Immature natural killer cell (primary cell): Measurements from ENCODE around the gene CORO1A. TPM values are rescaled to one million over a fixed set of nuclear protein-coding genes. Genes with fewer than 3 reads are reported as not detected.
"Not testable (repeated sequence)": the region's sequence is repeated elsewhere in the genome, so short reads cannot be mapped to it uniquely, and the experiment has no call there.

Experiments
- DNase-seq, 3 donors: peaks; one replicate each; pipeline ENCODE4 v3.0.0; 2022; ENCODE audit warnings: mixed read lengths in 1 of 3
- H3K27ac Mint-ChIP-seq, 6 donors: one replicate each; pipeline ENCODE4 v1.8.0; 2020; ENCODE audit warnings: mixed read lengths in 6 of 6, mild to moderate bottlenecking in 5 of 6, inconsistent platforms in 4 of 6, moderate library complexity in 3 of 6
- H3K27me3 Mint-ChIP-seq, 3 donors: one replicate each; pipeline ENCODE4 v1.8.0; 2020 to 2021; ENCODE audit warnings: low read depth in 3 of 3, mild to moderate bottlenecking in 3 of 3, mixed read lengths in 3 of 3, moderate library complexity in 3 of 3, inconsistent platforms in 1 of 3
- H3K36me3 Mint-ChIP-seq, 3 donors: one replicate each; pipeline ENCODE4 v1.8.0; 2020; ENCODE audit warnings: mixed read lengths in 3 of 3, inconsistent platforms in 2 of 3, mild to moderate bottlenecking in 2 of 3
- H3K4me1 Mint-ChIP-seq, 2 donors: one replicate each; pipeline ENCODE4 v1.8.0; 2020; ENCODE audit warnings: inconsistent platforms in 2 of 2, mild to moderate bottlenecking in 2 of 2, mixed read lengths in 2 of 2, moderate library complexity in 1 of 2
- H3K4me3 Mint-ChIP-seq, 5 donors: one replicate each; pipeline ENCODE4 v1.8.0; 2020; ENCODE audit warnings: mild to moderate bottlenecking in 5 of 5, mixed read lengths in 5 of 5, inconsistent platforms in 3 of 5, moderate library complexity in 3 of 5
- H3K9me3 Mint-ChIP-seq, 6 donors: one replicate each; pipeline ENCODE4 v1.8.0; 2020; ENCODE audit warnings: mild to moderate bottlenecking in 6 of 6, mixed read lengths in 6 of 6, inconsistent platforms in 4 of 6, moderate library complexity in 3 of 6
- polyA plus RNA-seq, 3 donors: library from polyadenylated mRNA; unstranded; fragments of 300-500 nt; fragmentation: Illumina TruSeq; gene quantifications; one replicate each; pipeline ENCODE4 v1.2.3, GENCODE V29; 2021

Gene CORO1A
- polyA plus RNA-seq, 3 donors from 2014 or later: 1,282 to 1,713 (median 1,680) TPM

DNA sequence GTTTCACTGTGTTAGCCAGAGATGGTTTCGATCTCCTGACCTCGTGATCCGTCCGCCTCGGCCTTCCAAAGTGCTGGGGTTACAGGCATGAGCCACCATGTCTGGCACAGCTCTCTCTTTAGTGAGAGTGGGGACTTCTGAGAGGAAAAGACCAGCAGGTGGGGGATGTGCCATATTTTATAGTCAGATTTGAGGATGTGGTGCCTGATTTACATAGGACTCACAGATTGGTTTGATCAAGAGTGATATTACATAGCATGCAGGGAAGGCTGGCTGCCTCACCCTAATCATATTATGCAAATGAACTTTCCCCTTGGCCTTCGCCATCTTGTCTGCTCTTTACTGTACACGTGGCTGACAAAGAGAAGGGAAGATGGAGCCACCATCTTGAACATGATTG, 32.3 kb upstream of the CORO1A start:
- H3K27me3 Mint-ChIP-seq: peaks cover 0 to 2% (median 1%) of the 10 kb centered on the region in 3 donors
- no peak overlapping the region for H3K4me3 Mint-ChIP-seq
- no peak for DNase-seq
- H3K36me3 Mint-ChIP-seq: peaks cover 4 to 7% (median 4%) of the 10 kb centered on the region in 3 donors
- no peak overlapping the region for H3K27ac Mint-ChIP-seq
- H3K9me3 Mint-ChIP-seq: peaks cover 7 to 16% (median 10%) of the 10 kb centered on the region in 6 donors
- H3K4me1 Mint-ChIP-seq: no peaks in the 10 kb centered on the region

- H3K27ac Mint-ChIP-seq: no peak overlapping the region
- DNase-seq: no peak
- H3K4me1 Mint-ChIP-seq: no peaks in the 10 kb centered on the region
- H3K9me3 Mint-ChIP-seq: peaks cover 7 to 16% (median 10%) of the 10 kb centered on the region in 6 donors
- H3K36me3 Mint-ChIP-seq: peaks cover 4 to 7% (median 4%) of the 10 kb centered on the region in 3 donors
- H3K4me3 Mint-ChIP-seq: no peak overlapping the region
- H3K27me3 Mint-ChIP-seq: peaks cover 0 to 2% (median 1%) of the 10 kb centered on the region in 3 donors
Observed at GRCh38 chr16:30152517-30152916, 30.9 kb upstream of the CORO1A start.

DNA sequence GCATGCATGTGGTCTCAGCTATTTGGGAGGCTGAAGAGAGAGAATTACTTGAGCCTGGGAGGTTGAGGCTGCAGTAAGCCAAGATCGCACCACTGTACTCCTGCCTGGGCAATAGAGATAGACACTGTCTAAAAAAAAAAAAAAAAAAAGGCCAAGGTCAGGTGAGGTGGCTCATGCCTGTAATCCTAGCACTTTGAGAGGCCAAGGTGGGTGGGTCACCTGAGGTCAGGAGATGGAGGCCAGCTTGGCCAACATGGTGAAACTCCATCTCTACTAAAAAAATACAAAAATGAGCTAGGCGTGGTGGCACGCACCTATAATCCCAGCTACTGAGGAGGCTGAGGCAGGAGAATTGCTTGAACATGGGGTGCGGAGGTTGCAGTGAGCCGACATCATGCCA, 28.2 kb upstream of the CORO1A start:
- H3K4me3 Mint-ChIP-seq: no peak overlapping the region
- H3K4me1 Mint-ChIP-seq: no peaks in the 10 kb centered on the region
- peaks cover 0 to 2% (median 1%) of the 10 kb centered on the region in 3 donors for H3K27me3 Mint-ChIP-seq
- no peaks in the 10 kb centered on the region for H3K9me3 Mint-ChIP-seq
- DNase-seq: no peak
- H3K36me3 Mint-ChIP-seq: no peaks in the 10 kb centered on the region
- H3K27ac Mint-ChIP-seq: no peak overlapping the region

DNA sequence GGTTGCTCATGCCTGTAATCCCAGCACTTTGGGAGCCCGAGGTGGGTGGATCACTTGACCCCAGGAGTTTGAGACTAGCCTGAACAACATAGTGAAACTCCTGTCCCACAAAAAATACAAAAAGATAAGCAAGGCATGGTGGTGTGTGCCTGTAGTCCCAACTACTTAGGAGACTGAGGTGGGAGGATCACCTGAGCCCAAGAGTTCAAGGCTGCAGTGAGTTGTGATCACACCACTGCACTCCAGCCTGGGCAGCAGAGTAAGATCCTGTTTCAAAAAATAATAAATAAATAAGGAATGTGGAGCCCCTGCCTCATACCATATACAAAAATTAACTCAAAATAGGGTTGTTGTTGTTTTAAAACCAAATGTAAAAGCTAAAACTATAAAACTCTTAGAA, 26.2 kb upstream of the CORO1A start:
- Mint-ChIP-seq H3K36me3 (no peaks in the 10 kb centered on the region), H3K27ac (peak overlapping the region in 1 of 6 donors; percentile 42), H3K4me3 (no peak overlapping the region), H3K27me3 (no peaks in the 10 kb centered on the region), H3K9me3 (no peaks in the 10 kb centered on the region), H3K4me1 (peaks cover under 1 to 3% of the 10 kb centered on the region in 2 donors)
- no peak for DNase-seq

DNA sequence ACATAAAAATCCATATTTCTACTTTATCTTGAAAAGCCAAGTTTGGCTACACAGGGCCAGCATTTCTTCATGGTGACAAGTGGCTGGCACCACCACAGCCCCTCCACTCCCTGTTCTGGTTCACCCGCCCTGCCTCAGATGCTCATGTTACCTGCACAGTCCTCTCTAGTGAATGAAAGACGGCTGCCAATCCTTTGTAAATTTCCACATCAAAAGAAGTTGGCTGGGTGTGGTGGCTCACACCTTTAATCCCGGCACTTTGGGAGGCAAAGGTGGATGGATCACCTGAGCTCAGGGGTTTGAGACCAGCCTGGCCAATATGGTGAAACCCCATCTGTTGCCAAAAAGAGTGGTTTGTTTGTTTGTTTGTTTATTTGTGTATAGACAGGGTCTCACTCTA, 19.9 kb upstream of the CORO1A start:
- Mint-ChIP-seq H3K27me3 (peaks cover 0 to 6% (median 5%) of the 10 kb centered on the region in 3 donors), H3K4me3 (peak overlapping the region in 2 of 5 donors; percentile 9 to 30), H3K4me1 (peaks cover 42 to 47% of the 10 kb centered on the region in 2 donors), H3K27ac (peak overlapping the region in 1 of 6 donors; percentile 55), H3K36me3 (peaks cover 0 to 4% (median 0%) of the 10 kb centered on the region in 3 donors), H3K9me3 (no peaks in the 10 kb centered on the region)
- no peak for DNase-seq

DNA sequence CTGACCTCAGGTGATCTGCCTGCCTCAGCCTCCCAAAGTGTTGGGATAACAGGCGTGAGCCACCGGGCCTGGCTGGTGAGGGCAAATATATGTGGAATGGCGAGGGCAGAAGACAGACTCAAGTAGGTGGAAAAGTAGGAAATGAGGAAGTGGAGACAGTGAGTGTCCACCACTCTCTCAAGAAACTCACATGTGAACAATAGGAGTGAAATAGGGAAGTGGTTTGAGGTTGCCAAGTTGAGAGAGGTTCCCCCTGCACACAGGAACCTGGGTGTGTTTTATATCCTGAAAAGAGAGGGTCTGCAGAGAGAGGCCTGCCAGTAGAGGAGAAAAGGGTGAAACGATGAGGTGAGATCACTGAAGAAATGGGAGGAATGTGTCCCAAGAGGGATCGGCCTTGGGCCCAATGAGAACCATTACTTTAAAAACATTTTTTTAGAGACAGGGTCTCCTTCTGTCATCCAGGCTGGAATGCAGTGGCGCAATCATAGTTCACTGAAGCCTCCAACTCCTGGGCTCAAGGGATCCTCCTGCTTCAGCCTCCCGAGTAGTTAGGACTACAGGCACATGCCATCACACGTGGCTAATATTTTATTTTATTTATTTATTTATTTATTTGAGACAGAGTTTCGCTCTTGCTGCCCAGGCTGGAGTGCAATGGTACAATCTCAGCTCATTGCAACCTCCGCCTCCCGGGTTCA, 17.1 kb upstream of the CORO1A start:
- peaks cover 0 to 6% (median 5%) of the 10 kb centered on the region in 3 donors for H3K27me3 Mint-ChIP-seq
- peak overlapping the region; percentile 58 to 91 (median 78) for H3K4me3 Mint-ChIP-seq
- H3K4me1 Mint-ChIP-seq: peaks cover 42 to 47% of the 10 kb centered on the region in 2 donors
- H3K9me3 Mint-ChIP-seq: no peaks in the 10 kb centered on the region
- peak overlapping the region; percentile 77 to 95 (median 87) for H3K27ac Mint-ChIP-seq
- peaks cover 0 to 4% (median 0%) of the 10 kb centered on the region in 3 donors for H3K36me3 Mint-ChIP-seq
- DNase-seq: peak; percentile 31 to 46 (median 35)

GRCh38 chr16:30168746-30169145, 14.7 kb upstream of the CORO1A start:
- not testable (repeated sequence) for H3K4me3 Mint-ChIP-seq, H3K36me3 Mint-ChIP-seq, DNase-seq, H3K9me3 Mint-ChIP-seq, H3K27me3 Mint-ChIP-seq, H3K27ac Mint-ChIP-seq
- peaks cover 33 to 34% of the 10 kb centered on the region in 2 donors for H3K4me1 Mint-ChIP-seq

DNA sequence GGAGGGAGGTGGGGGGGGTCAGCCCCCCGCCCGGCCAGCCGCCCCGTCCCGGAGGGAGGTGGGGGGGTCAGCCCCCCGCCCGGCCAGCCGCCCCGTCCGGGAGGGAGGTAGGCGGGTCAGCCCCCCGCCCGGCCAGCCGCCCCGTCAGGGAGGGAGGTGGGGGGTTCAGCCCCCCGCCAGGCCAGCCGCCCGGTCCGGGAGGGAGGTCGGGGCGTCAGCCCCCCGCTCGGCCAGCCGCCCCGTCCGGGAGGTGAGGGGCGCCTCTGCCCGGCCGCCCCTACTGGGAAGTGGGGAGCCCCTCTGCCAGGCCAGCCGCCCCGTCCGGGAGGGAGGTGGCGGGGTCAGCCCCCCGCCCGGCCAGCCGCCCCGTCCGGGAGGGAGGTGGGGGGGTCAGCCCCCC, 14.0 kb upstream of the CORO1A start:
- not testable (repeated sequence) for H3K4me3 Mint-ChIP-seq, H3K9me3 Mint-ChIP-seq, DNase-seq, H3K27ac Mint-ChIP-seq, H3K27me3 Mint-ChIP-seq, H3K36me3 Mint-ChIP-seq
- peaks cover 31 to 33% of the 10 kb centered on the region in 2 donors for H3K4me1 Mint-ChIP-seq

DNA sequence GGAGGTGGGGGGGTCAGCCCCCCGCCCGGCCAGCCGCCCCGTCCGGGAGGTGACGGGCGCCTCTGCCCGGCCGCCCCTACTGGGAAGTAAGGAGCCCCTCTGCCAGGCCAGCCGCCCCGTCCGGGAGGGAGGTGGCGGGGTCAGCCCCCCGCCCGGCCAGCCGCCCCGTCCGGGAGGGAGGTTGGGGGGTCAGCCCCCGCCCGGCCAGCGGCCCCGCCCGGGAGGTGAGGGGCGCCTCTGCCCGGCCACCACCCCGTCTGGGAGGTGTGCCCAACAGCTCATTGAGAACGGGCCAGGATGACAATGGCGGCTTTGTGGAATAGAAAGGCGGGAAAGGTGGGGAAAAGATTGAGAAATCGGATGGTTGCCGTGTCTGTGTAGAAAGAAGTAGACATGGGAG, 13.3 kb upstream of the CORO1A start:
- not testable (repeated sequence) for H3K27ac Mint-ChIP-seq, DNase-seq, H3K9me3 Mint-ChIP-seq, H3K36me3 Mint-ChIP-seq, H3K4me3 Mint-ChIP-seq, H3K27me3 Mint-ChIP-seq
- peaks cover 24 to 25% of the 10 kb centered on the region in 2 donors for H3K4me1 Mint-ChIP-seq

GRCh38 chr16:30173054-30173453, 10.3 kb upstream of the CORO1A start:
- no peak overlapping the region for H3K27ac Mint-ChIP-seq
- H3K36me3 Mint-ChIP-seq: no peaks in the 10 kb centered on the region
- no peak for DNase-seq
- peaks cover 0 to 1% of the 10 kb centered on the region in 2 donors for H3K4me1 Mint-ChIP-seq
- H3K27me3 Mint-ChIP-seq: peaks cover 0 to 2% (median 0%) of the 10 kb centered on the region in 3 donors
- no peaks in the 10 kb centered on the region for H3K9me3 Mint-ChIP-seq
- no peak overlapping the region for H3K4me3 Mint-ChIP-seq

- DNase-seq, H3K27me3 Mint-ChIP-seq, H3K9me3 Mint-ChIP-seq, H3K27ac Mint-ChIP-seq, H3K4me3 Mint-ChIP-seq, H3K4me1 Mint-ChIP-seq, H3K36me3 Mint-ChIP-seq: not testable (repeated sequence)
Observed at GRCh38 chr16:30176876-30177275, 6.5 kb upstream of the CORO1A start.

GRCh38 chr16:30179195-30179594, 4.2 kb upstream of the CORO1A start:
- peaks cover 11% of the 10 kb centered on the region in 2 donors for H3K4me1 Mint-ChIP-seq
- peaks cover 0 to 3% (median under 1%) of the 10 kb centered on the region in 3 donors for H3K36me3 Mint-ChIP-seq
- no peaks in the 10 kb centered on the region for H3K9me3 Mint-ChIP-seq
- H3K4me3 Mint-ChIP-seq: no peak overlapping the region
- peaks cover 3 to 4% (median 4%) of the 10 kb centered on the region in 3 donors for H3K27me3 Mint-ChIP-seq
- no peak overlapping the region for H3K27ac Mint-ChIP-seq
- DNase-seq: no peak

DNA sequence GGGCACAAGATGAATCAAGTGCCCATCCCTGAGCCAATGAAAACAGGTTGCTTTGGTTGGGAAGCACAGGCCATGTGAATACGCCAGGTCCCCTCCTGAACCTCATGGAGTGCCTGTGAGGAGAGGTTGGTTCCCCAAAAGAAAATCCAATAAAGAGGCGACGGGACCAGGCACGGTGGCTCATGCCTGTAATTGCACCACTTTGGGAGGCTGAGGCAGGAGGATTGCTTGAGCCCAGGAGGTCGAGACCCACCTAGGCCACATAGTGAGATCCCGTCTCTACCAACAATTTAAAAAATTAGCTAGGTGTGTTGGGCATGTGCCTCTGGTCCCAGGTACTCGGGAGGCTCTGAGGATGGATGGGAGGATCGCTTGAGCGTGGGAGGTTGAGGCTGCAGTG, 3.5 kb upstream of the CORO1A start:
- Mint-ChIP-seq H3K36me3 (peaks cover 4 to 10% (median 8%) of the 10 kb centered on the region in 3 donors), H3K27ac (no peak overlapping the region), H3K4me1 (peaks cover 11 to 14% of the 10 kb centered on the region in 2 donors), H3K4me3 (no peak overlapping the region), H3K27me3 (peaks cover 5 to 11% (median 10%) of the 10 kb centered on the region in 3 donors), H3K9me3 (no peaks in the 10 kb centered on the region)
- no peak for DNase-seq

DNA sequence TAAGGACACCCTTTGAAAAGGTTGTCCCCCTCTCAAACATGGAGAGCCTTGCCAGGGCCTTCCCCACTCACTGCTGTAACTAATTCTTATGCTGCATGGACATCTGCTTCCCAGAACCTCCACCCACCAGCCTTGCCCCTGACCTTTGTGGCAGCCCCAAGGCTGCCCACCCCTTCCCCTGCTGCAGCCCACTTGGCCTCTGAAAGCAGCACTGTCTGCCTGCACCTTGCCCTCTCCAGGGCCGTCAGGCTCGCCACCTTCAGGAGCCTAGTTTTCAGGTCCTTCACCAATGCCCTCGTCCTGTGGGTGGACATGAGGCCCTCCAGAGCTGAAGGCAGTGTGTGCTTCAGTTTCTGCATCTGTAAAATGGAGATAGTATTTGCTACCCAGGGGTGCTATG, 2.7 kb upstream of the CORO1A start:
- H3K36me3 Mint-ChIP-seq: peaks cover 6 to 12% (median 8%) of the 10 kb centered on the region in 3 donors
- H3K27ac Mint-ChIP-seq: peak overlapping the region in 2 of 6 donors; percentile 35 to 68
- H3K4me1 Mint-ChIP-seq: peaks cover 13 to 16% of the 10 kb centered on the region in 2 donors
- no peak for DNase-seq
- no peaks in the 10 kb centered on the region for H3K9me3 Mint-ChIP-seq
- H3K4me3 Mint-ChIP-seq: peak overlapping the region in 2 of 5 donors; percentile 18 to 24
- peaks cover 5 to 17% (median 11%) of the 10 kb centered on the region in 3 donors for H3K27me3 Mint-ChIP-seq
